OCI-LY1 (cell line): Measurements from ENCODE around the gene SH3BP5.

Source experiments
- H2AFZ ChIP-seq: fragments of 200-600 bp; sonication (generic), shearing (Covaris generic); 2 replicates; pipeline ENCODE4 v1.6.0; 2014; ENCODE audit warnings: antibody characterized with exemption, mild to moderate bottlenecking, low read length
- H3F3A ChIP-seq: fragments of 200-600 bp; sonication (generic), shearing (Covaris generic); 2 replicates; pipeline ENCODE4 v1.6.0; 2014; ENCODE audit warnings: mild to moderate bottlenecking, antibody characterized with exemption, low read length, moderate library complexity; ENCODE audit not compliant: insufficient read depth
- H3K27ac ChIP-seq: fragments of 200-600 bp; sonication (generic); 2 replicates; pipeline ENCODE4 v1.5.1; 2014; ENCODE audit warnings: low read length, mixed run types, mild to moderate bottlenecking, low read depth; ENCODE audit not compliant: poor library complexity, severe bottlenecking
- H3K27me3 ChIP-seq: fragments of 200-600 bp; sonication (generic); 2 replicates; pipeline ENCODE4 v1.6.0; 2014; ENCODE audit warnings: antibody characterized with exemption, mild to moderate bottlenecking, low read length, moderate library complexity; ENCODE audit not compliant: insufficient read depth
- H3K36me3 ChIP-seq: fragments of 200-600 bp; sonication (generic); 2 replicates; pipeline ENCODE4 v1.6.1; 2014; ENCODE audit warnings: mild to moderate bottlenecking, antibody characterized with exemption, low read length, moderate library complexity, mixed read lengths; ENCODE audit not compliant: insufficient read depth
- H3K4me1 ChIP-seq: fragments of 200-600 bp; sonication (generic); 2 replicates; pipeline ENCODE4 v1.5.1; 2014; ENCODE audit warnings: mild to moderate bottlenecking, low read length, moderate library complexity; ENCODE audit not compliant: insufficient read depth, severe bottlenecking
- H3K4me2 ChIP-seq: fragments of 200-600 bp; sonication (generic), shearing (Covaris generic); 2 replicates; pipeline ENCODE4 v1.6.1; 2014; ENCODE audit warnings: low read length
- H3K4me3 ChIP-seq: fragments of 200-600 bp; sonication (generic); 2 replicates; pipeline ENCODE4 v1.5.1; 2014; ENCODE audit warnings: low read length, low read depth, mild to moderate bottlenecking, mixed read lengths; ENCODE audit not compliant: poor library complexity, severe bottlenecking
- H3K79me2 ChIP-seq: fragments of 200-600 bp; shearing (Covaris generic); 2 replicates; pipeline ENCODE4 v1.6.1; 2016; ENCODE audit warnings: mixed run types, low read length, mixed read lengths; ENCODE audit not compliant: insufficient read depth
- H3K9ac ChIP-seq: fragments of 200-600 bp; sonication (generic), shearing (Covaris generic); 2 replicates; pipeline ENCODE4 v1.6.1; 2014; ENCODE audit warnings: mild to moderate bottlenecking, low read length, mixed read lengths
- H3K9me2 ChIP-seq: fragments of 200-600 bp; sonication (generic), shearing (Covaris generic); 2 replicates; pipeline ENCODE4 v1.6.1; 2014; ENCODE audit warnings: low read depth, mild to moderate bottlenecking, low read length, mixed read lengths
- H3K9me3 ChIP-seq: fragments of 200-600 bp; shearing (Covaris generic); 2 replicates; pipeline ENCODE4 v1.6.1; 2014; ENCODE audit warnings: low read length, mixed read lengths
- H4K20me1 ChIP-seq: fragments of 200-600 bp; sonication (generic), shearing (Covaris generic); 2 replicates; pipeline ENCODE4 v1.6.0; 2016; ENCODE audit warnings: mild to moderate bottlenecking, low read length; ENCODE audit not compliant: insufficient read depth
- CTCF ChIP-seq: fragments of 200-600 bp; sonication (generic), shearing (Covaris generic); IDR thresholded peaks from 2 replicates; pipeline ENCODE4 v1.5.1; 2017; ENCODE audit warnings: mild to moderate bottlenecking, antibody characterized with exemption, low read length, moderate library complexity, mixed read lengths
- EZH2 ChIP-seq: fragments of 200-600 bp; sonication (generic), shearing (Covaris generic); IDR thresholded peaks from 2 replicates; pipeline ENCODE4 v1.8.0; 2017; ENCODE audit warnings: borderline replicate concordance, mixed run types, mild to moderate bottlenecking, antibody characterized with exemption, low read length, moderate library complexity, mixed read lengths

The SH3BP5 gene

DNA sequence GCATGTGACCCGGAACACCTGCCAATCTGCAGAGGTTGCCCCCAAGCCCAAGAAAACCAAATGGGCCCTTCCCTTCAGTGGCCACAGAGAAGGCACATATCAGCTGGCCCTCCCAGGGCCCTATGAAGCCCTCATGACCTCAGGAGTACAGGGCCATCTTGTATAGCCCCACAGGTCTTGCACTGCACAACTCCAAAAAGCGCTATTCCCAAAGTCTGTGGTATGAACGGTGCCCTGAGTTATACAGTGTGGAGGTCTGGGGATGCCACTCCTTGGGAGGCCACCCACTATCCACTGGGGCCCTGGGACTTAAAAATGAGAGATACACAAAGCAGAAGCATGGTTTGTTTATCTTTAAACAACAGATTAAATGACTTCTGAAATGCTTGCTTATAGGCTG, 64.9 kb downstream of the SH3BP5 start:
- H3K27ac ChIP-seq = no peak overlapping the region
- H3K9ac ChIP-seq = no peak overlapping the region
- no peak overlapping the region for H2AFZ ChIP-seq
- H4K20me1 ChIP-seq = no peaks in the 10 kb centered on the region
- H3K4me1 ChIP-seq = peaks cover 4% of the 10 kb centered on the region
- no peak for TF ChIP-seq EZH2
- no peak for TF ChIP-seq CTCF
- no peak overlapping the region for H3K4me3 ChIP-seq
- no peaks in the 10 kb centered on the region for H3K9me2 ChIP-seq
- no peaks in the 10 kb centered on the region for H3K27me3 ChIP-seq
- no peaks in the 10 kb centered on the region for H3K79me2 ChIP-seq
- no peaks in the 10 kb centered on the region for H3F3A ChIP-seq
- no peaks in the 10 kb centered on the region for H3K9me3 ChIP-seq
- no peak overlapping the region for H3K4me2 ChIP-seq
- H3K36me3 ChIP-seq = no peaks in the 10 kb centered on the region

DNA sequence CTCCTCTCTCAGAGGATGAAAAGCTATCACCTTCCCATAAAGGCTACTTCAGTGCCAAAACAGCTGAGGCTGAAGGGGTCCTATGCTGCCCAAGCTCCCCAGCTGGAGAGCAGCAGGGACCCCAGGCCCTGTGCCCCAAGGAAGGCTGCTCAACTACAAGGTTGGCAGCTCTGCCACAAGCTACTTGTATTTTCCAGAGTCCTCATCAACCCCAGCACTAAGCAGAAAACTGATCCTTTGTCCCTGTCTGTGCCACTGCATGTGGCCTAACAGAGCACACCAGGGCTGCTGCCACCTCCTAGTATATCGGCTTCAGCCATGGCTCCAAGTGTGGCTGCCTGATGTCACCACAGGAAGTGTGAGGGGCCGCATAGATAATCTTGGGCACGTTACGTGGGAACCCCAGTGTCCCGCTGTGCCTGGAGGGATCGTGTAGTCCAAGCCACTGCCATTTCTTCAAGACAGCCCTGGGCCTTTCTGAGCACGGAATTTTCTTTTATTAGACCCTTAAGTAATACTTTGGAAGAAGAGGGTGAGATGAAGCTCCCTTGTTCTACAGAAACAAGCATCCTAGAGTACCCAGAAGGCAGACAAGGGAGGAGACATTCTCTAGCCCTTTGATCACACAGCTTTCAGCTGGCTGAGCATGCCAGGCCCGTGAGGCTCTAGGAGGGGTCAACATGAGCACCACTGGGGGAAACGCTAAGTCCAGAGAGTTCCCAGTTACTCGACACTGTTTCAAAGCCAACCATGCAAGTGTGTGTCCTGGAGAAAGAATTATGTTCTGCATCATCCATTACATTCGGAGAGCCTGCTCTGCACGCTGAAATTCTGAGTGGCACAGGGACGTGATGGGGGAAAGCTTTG, 65.6 kb downstream of the SH3BP5 start:
- no peaks in the 10 kb centered on the region for H3K79me2 ChIP-seq
- H3K4me1 ChIP-seq = peaks cover 4% of the 10 kb centered on the region
- H3K9me2 ChIP-seq = no peaks in the 10 kb centered on the region
- H3K36me3 ChIP-seq = no peaks in the 10 kb centered on the region
- H3F3A ChIP-seq = no peaks in the 10 kb centered on the region
- no peaks in the 10 kb centered on the region for H3K9me3 ChIP-seq
- no peaks in the 10 kb centered on the region for H4K20me1 ChIP-seq
- no peak overlapping the region for H3K9ac ChIP-seq
- H3K4me2 ChIP-seq = no peak overlapping the region
- no peak overlapping the region for H3K27ac ChIP-seq
- no peak overlapping the region for H2AFZ ChIP-seq
- TF ChIP-seq CTCF (no peak), EZH2 (no peak)
- H3K4me3 ChIP-seq = no peak overlapping the region
- no peaks in the 10 kb centered on the region for H3K27me3 ChIP-seq

GRCh38 chr3:15265655-15266509, 66.5 kb downstream of the SH3BP5 start:
- TF ChIP-seq CTCF (no peak), EZH2 (no peak)
- H3K36me3 ChIP-seq = no peaks in the 10 kb centered on the region
- no peaks in the 10 kb centered on the region for H3K79me2 ChIP-seq
- no peak overlapping the region for H3K27ac ChIP-seq
- no peaks in the 10 kb centered on the region for H3F3A ChIP-seq
- no peaks in the 10 kb centered on the region for H3K27me3 ChIP-seq
- no peaks in the 10 kb centered on the region for H3K9me3 ChIP-seq
- H4K20me1 ChIP-seq = no peaks in the 10 kb centered on the region
- no peak overlapping the region for H2AFZ ChIP-seq
- H3K4me2 ChIP-seq = no peak overlapping the region
- no peak overlapping the region for H3K4me3 ChIP-seq
- no peak overlapping the region for H3K9ac ChIP-seq
- no peaks in the 10 kb centered on the region for H3K9me2 ChIP-seq
- H3K4me1 ChIP-seq = peaks cover 4% of the 10 kb centered on the region
